ENCODE measurements around the gene VCP. TPM values are rescaled to one million over a fixed set of nuclear protein-coding genes. Genes with fewer than 3 reads are reported as not detected.

VCP gene
- polyA plus RNA-seq, 1 donor (not counting 4 experiments of a cell fraction or from before 2014, with no cell fraction given) = 414 TPM

DNA sequence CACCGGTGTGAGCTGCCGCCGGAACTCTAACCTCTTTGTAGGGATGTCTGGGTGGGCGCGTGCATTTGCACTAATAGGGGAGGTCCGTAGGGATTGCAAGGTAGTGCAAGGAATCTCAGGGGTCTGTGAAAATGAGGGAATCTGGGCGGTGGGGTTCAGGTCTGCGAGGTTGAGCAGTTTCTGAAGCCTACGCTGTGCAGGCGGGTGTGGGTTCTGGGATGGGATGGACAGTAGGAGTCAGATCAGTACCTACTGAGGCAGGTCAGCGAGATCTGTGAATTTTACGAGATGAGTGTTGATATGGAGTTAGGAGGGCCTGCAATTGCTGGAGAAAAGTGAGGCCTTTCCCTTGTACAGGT, 44.1 kb upstream of the VCP start:
- peak overlapping the region; percentile 52 for H3K9ac ChIP-seq (ENCODE audit: control insufficient read depth, extremely low read depth, insufficient read depth, low read length)
- no peaks in the 10 kb centered on the region for H3K36me3 ChIP-seq (ENCODE audit: control insufficient read depth in 2 of 2, extremely low read depth in 1 of 2, insufficient read depth in 2 of 2, low read length in 2 of 2)
- FAIRE-seq (no peak), DNase-seq (ENCODE audit: low read depth, low spot score) (no peak)
- H4K20me1 ChIP-seq (ENCODE audit: control insufficient read depth, extremely low read depth, insufficient read depth, low read length) = no peaks in the 10 kb centered on the region
- no peaks in the 10 kb centered on the region for H3K9me1 ChIP-seq (ENCODE audit: control insufficient read depth, extremely low read depth, insufficient read depth, low read length)
- H2AFZ ChIP-seq (ENCODE audit: control insufficient read depth, low read length) = peak overlapping the region; percentile 92
- H3K4me1 ChIP-seq (ENCODE audit: control insufficient read depth, extremely low read depth, insufficient read depth, low read length) = peaks cover 32% of the 10 kb centered on the region
- H3K27ac ChIP-seq (ENCODE audit: control insufficient read depth, insufficient read depth, low read length) = peak overlapping the region; percentile 49
- peak overlapping the region; percentile 64 to 84 (median 82) for H3K4me3 ChIP-seq (ENCODE audit: control insufficient read depth in 2 of 3, extremely low read depth in 1 of 3, insufficient read depth in 2 of 3, low read depth in 1 of 3, low read length in 3 of 3)
- H3K9me3 ChIP-seq (ENCODE audit: control insufficient read depth, low read depth, low read length) = no peaks in the 10 kb centered on the region
- dilution Hi-C loops (cut with MboI; ENCODE audit: extremely low pct_ligation_motif_present, low sequenced_read_pairs) = no loop called here
- no peaks in the 10 kb centered on the region for H3K27me3 ChIP-seq (ENCODE audit: control insufficient read depth, extremely low read depth, insufficient read depth, low read length)
- H3K79me2 ChIP-seq (ENCODE audit: control insufficient read depth, insufficient read depth, low read length) = peaks cover 19% of the 10 kb centered on the region
- H3K4me2 ChIP-seq (ENCODE audit: control insufficient read depth, extremely low read depth, insufficient read depth, low read depth, low read length) = peak overlapping the region; percentile 99
- TF ChIP-seq CTCF (optimal IDR thresholded peaks at IDR 0.05 in 1 of 3, IDR thresholded peaks at IDR 0.05 in 1 of 3, conservative IDR thresholded peaks at IDR 0.05 in 1 of 3; ENCODE audit: extremely low read depth in 1 of 3, insufficient read depth in 2 of 3, low read length in 3 of 3) (no peak), EZH2 (IDR thresholded peaks at IDR 0.05; ENCODE audit: low read length) (no peak)

GRCh38 chr9:35115680-35116538, 43.5 kb upstream of the VCP start, which contains the start of gene ATOSB:
Gene ATOSB (minus strand): TSS chr9:35115862. CDS start chr9:35108274, 7,588 bp downstream.
- Histone ChIP-seq H3K27me3 (ENCODE audit: control insufficient read depth, extremely low read depth, insufficient read depth, low read length) (no peaks in the 10 kb centered on the region), H3K27ac (ENCODE audit: control insufficient read depth, insufficient read depth, low read length) (peak within 1 kb of the TSS; percentile 84), H3K9ac (ENCODE audit: control insufficient read depth, extremely low read depth, insufficient read depth, low read length) (peak within 1 kb of the TSS; percentile 69), H3K4me3 (ENCODE audit: control insufficient read depth in 2 of 3, extremely low read depth in 1 of 3, insufficient read depth in 2 of 3, low read depth in 1 of 3, low read length in 3 of 3) (peak within 1 kb of the TSS; percentile 64 to 84 (median 82)), H3K9me1 (ENCODE audit: control insufficient read depth, extremely low read depth, insufficient read depth, low read length) (no peaks in the 10 kb centered on the region), H3K4me2 (ENCODE audit: control insufficient read depth, extremely low read depth, insufficient read depth, low read depth, low read length) (peak within 1 kb of the TSS; percentile 99), H3K36me3 (ENCODE audit: control insufficient read depth in 2 of 2, extremely low read depth in 1 of 2, insufficient read depth in 2 of 2, low read length in 2 of 2) (no peaks in the 10 kb centered on the region), H4K20me1 (ENCODE audit: control insufficient read depth, extremely low read depth, insufficient read depth, low read length) (no peaks in the 10 kb centered on the region), H3K79me2 (ENCODE audit: control insufficient read depth, insufficient read depth, low read length) (peaks cover 23% of the 10 kb centered on the region), H3K4me1 (ENCODE audit: control insufficient read depth, extremely low read depth, insufficient read depth, low read length) (peaks cover 32% of the 10 kb centered on the region), H3K9me3 (ENCODE audit: control insufficient read depth, low read depth, low read length) (no peaks in the 10 kb centered on the region), H2AFZ (ENCODE audit: control insufficient read depth, low read length) (peak within 1 kb of the TSS; percentile 92)
- FAIRE-seq = peak; percentile 62
- DNase-seq (ENCODE audit: low read depth, low spot score) = peak; percentile 88
- TF ChIP-seq EZH2 (IDR thresholded peaks at IDR 0.05; ENCODE audit: low read length) (no peak), CTCF (optimal IDR thresholded peaks at IDR 0.05 in 1 of 3, IDR thresholded peaks at IDR 0.05 in 1 of 3, conservative IDR thresholded peaks at IDR 0.05 in 1 of 3; ENCODE audit: extremely low read depth in 1 of 3, insufficient read depth in 2 of 3, low read length in 3 of 3) (no peak)
- dilution Hi-C loops (cut with MboI; ENCODE audit: extremely low pct_ligation_motif_present, low sequenced_read_pairs) = no loop called here
